ENCODE measurements around the gene CLIC5. TPM values are rescaled to one million over a fixed set of nuclear protein-coding genes. Genes with fewer than 3 reads are reported as not detected.

The CLIC5 gene
- total RNA-seq, 2 donors from 2014 or later: 1.6 to 3.3 TPM

DNA sequence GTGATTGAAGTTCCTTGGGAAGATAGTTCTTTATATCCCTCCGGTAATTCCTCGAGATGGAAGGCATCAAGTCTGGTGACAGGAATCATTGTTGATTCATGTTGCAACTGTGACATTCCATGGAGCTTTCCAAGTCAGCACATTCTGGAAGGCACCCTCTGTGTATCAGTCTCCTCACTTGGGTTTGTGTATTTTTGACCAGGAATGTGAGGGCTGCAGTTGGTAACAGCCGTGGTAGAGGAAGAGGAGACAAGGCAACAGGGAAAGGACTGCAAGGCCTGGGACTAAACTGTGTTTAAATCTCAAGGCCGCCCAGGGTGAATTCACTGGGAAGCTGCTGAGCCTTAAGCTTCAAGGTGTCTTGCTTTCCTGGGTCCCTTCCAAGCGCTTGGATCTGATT lies 99.0 kb downstream of the CLIC5 start:
- intact Hi-C loops (cut with DNase I): no loop called here
- 76 to 81% methylated on average over 5 of the region's 5 CpGs for WGBS, 2 donors
- Histone ChIP-seq H3K27ac (no peak overlapping the region), H3K36me3 (replicated peaks in 1 of 2; ENCODE audit: insufficient read depth in 1 of 2, low read depth in 2 of 2) (no peaks in the 10 kb centered on the region), H3K4me1 (no peaks in the 10 kb centered on the region), H3K4me3 (no peak overlapping the region), H3K9me3 (no peaks in the 10 kb centered on the region), H3K27me3 (no peaks in the 10 kb centered on the region)
- no peak for ATAC-seq
- TF ChIP-seq POLR2A (IDR thresholded peaks at IDR 0.05): no peak
- TF ChIP-seq, protein P1, sequence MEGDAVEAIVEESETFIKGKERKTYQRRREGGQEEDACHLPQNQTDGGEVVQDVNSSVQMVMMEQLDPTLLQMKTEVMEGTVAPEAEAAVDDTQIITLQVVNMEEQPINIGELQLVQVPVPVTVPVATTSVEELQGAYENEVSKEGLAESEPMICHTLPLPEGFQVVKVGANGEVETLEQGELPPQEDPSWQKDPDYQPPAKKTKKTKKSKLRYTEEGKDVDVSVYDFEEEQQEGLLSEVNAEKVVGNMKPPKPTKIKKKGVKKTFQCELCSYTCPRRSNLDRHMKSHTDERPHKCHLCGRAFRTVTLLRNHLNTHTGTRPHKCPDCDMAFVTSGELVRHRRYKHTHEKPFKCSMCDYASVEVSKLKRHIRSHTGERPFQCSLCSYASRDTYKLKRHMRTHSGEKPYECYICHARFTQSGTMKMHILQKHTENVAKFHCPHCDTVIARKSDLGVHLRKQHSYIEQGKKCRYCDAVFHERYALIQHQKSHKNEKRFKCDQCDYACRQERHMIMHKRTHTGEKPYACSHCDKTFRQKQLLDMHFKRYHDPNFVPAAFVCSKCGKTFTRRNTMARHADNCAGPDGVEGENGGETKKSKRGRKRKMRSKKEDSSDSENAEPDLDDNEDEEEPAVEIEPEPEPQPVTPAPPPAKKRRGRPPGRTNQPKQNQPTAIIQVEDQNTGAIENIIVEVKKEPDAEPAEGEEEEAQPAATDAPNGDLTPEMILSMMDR (IDR thresholded peaks at IDR 0.05): no peak
- no peak for DNase-seq

DNA sequence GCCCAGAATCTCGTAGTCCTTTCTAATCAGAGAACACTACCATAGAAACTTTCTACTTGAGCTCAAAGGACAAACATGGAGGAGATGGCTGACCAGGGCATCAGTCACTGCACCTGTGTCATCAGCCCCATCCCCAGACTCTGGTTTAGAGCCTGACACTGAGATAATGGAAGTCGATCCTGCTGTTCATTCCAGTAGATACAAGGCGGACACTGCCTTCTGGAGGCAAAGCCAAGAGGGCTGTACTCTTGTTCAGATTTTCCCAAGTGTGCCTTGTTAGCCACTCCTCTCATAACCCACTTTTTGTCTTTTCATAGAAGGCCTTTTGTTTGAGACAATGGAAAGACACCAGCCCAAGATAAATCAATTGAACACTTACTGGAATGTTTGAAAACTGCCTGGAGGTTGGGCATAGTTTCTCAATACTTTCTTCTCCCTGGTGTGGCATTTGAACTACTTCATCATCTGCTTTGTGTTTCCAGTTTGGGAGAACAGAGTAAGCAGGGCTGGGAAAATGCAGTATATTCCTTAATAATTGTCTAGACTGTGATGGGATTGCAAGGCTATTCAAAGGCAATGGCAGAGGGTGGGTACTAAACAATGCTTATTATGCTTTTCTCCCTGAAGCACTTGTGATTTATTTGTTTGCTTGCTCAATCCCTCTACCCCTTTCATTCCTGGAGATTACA lies 99.7 kb downstream of the CLIC5 start:
- WGBS, 2 donors: 88 to 89% methylated on average over 3 of the region's 3 CpGs
- Histone ChIP-seq H3K27me3 (no peaks in the 10 kb centered on the region), H3K4me3 (no peak overlapping the region), H3K9me3 (no peaks in the 10 kb centered on the region), H3K27ac (no peak overlapping the region), H3K36me3 (replicated peaks in 1 of 2; ENCODE audit: insufficient read depth in 1 of 2, low read depth in 2 of 2) (no peaks in the 10 kb centered on the region), H3K4me1 (no peaks in the 10 kb centered on the region)
- TF ChIP-seq POLR2A (IDR thresholded peaks at IDR 0.05): no peak
- TF ChIP-seq, protein P1 (IDR thresholded peaks at IDR 0.05): no peak
- ATAC-seq: no peak
- DNase-seq: no peak
- intact Hi-C loops (cut with DNase I): no loop called here

DNA sequence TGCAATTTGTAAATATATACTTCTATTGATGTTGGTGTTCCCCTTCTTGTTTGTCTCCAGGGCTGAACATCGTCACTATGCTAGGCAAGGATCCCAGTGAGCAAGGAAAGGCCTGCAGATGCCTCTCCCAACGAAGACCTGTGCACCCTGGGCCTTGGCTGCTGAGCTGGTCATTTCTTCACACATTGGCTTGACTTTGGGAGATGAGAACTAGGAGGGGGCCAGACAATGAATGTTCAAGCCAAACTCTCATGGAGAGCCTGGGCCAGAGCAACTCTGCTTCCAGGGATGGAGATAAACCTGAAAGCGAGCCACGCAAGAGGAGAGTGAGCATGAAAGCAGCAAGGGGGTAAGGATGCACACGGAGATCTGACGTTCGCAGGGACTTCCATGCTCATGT lies 104.0 kb downstream of the CLIC5 start:
- H3K27ac ChIP-seq: no peak overlapping the region
- no peak for DNase-seq
- H3K4me1 ChIP-seq: no peaks in the 10 kb centered on the region
- no peaks in the 10 kb centered on the region for H3K27me3 ChIP-seq
- no peaks in the 10 kb centered on the region for H3K36me3 ChIP-seq (replicated peaks in 1 of 2; ENCODE audit: insufficient read depth in 1 of 2, low read depth in 2 of 2)
- WGBS, 2 donors: 79 to 80% methylated on average over 7 of the region's 7 CpGs
- no peak for TF ChIP-seq POLR2A (IDR thresholded peaks at IDR 0.05)
- TF ChIP-seq, protein P1 (IDR thresholded peaks at IDR 0.05): no peak
- no peak overlapping the region for H3K4me3 ChIP-seq
- H3K9me3 ChIP-seq: no peaks in the 10 kb centered on the region
- intact Hi-C loops (cut with DNase I): no loop called here
- no peak for ATAC-seq

DNA sequence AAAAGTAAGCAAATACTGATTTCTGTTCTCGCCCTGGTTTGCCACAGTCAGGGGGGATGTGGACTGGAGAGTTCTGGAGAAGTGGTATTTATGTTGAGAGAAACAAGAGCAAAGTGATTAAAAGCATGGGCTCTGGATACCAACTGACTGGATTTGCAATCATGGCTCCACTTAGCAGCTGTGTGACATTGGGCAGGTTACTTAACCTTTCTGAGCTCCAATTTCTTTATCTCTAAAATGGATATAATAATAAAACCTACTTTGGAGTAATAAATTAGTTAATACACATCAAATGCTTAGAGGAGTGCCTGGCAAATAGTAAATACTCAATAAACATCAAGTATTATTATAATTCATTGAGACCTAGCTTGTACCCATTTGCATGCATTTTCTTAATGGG lies 111.7 kb downstream of the CLIC5 start:
- DNase-seq: no peak
- ATAC-seq: no peak
- TF ChIP-seq POLR2A (IDR thresholded peaks at IDR 0.05): no peak
- TF ChIP-seq, protein P1 (IDR thresholded peaks at IDR 0.05): no peak
- intact Hi-C loops (cut with DNase I): no loop called here
- Histone ChIP-seq H3K4me3 (no peak overlapping the region), H3K9me3 (no peaks in the 10 kb centered on the region), H3K27ac (no peak overlapping the region), H3K36me3 (replicated peaks in 1 of 2; ENCODE audit: insufficient read depth in 1 of 2, low read depth in 2 of 2) (no peaks in the 10 kb centered on the region), H3K4me1 (no peaks in the 10 kb centered on the region), H3K27me3 (no peaks in the 10 kb centered on the region)
- 86 to 100% methylated on average over 1 of the region's 1 CpG for WGBS, 2 donors

DNA sequence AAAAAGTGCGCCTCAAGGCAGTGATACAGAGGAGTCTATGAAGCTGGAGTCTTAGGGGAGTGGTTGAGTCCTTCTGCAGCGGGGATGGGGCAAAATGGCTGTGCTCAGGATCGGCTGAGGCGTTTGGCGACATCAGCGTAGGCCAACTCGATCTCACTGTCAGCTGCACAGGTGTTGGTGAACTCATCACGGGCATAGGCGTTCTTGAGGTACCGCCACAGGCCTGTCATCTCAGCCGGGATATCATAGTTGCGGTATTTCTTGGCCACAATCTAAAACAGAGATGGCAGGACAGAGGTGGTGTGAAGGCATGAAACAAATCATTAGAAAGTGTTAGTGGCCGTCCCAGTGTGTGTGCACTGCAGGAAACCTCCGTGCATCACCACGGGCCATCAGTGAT lies 112.7 kb downstream of the CLIC5 start:
- DNase-seq (no peak), ATAC-seq (no peak)
- Histone ChIP-seq H3K27me3 (no peaks in the 10 kb centered on the region), H3K9me3 (no peaks in the 10 kb centered on the region), H3K4me1 (no peaks in the 10 kb centered on the region), H3K36me3 (replicated peaks in 1 of 2; ENCODE audit: insufficient read depth in 1 of 2, low read depth in 2 of 2) (no peaks in the 10 kb centered on the region), H3K4me3 (no peak overlapping the region), H3K27ac (no peak overlapping the region)
- 89 to 91% methylated on average over 15 of the region's 15 CpGs for WGBS, 2 donors
- no peak for TF ChIP-seq POLR2A (IDR thresholded peaks at IDR 0.05)
- TF ChIP-seq, protein P1 (IDR thresholded peaks at IDR 0.05): no peak
- intact Hi-C loops (cut with DNase I): no loop called here
